Gastrocnemius medialis (tissue), 4 donors: Measurements from ENCODE around the gene CCDC187. TPM values are rescaled to one million over a fixed set of nuclear protein-coding genes. Genes with fewer than 3 reads are reported as not detected.

Experiments
- ATAC-seq, 2 donors: fragments of 150-250 bp; one replicate each; pipeline ENCODE4 v1.9.1; 2016
- DNase-seq, 2 donors: peaks; one replicate each; pipeline ENCODE4 v3.0.0-alpha.2; 2019
- H3K27ac ChIP-seq, 4 donors: fragments of 200-600 bp; sonication (generic); 1 replicate in 1 of 4; 2 replicates in 3 of 4; pipeline ENCODE4 v1.5.1; 2016 to 2018; ENCODE audit warnings: mild to moderate bottlenecking in 2 of 4, moderate library complexity in 1 of 4
- H3K27me3 ChIP-seq, 3 donors: fragments of 200-600 bp; sonication (generic) in 2 of 3; 1 replicate in 1 of 3; 2 replicates in 2 of 3; pipeline versions ENCODE4 v1.5.1 to v1.6.0; 2016 to 2019; ENCODE audit warnings: mild to moderate bottlenecking in 1 of 3, moderate library complexity in 1 of 3
- H3K36me3 ChIP-seq, 2 donors: fragments of 200-600 bp; sonication (generic) in 1 of 2; one replicate each; pipeline ENCODE4 v1.5.1; 2017 to 2018
- H3K4me1 ChIP-seq, 2 donors: fragments of 200-600 bp; sonication (generic) in 1 of 2; one replicate each; pipeline ENCODE4 v1.5.1; 2016 to 2017; ENCODE audit warnings: mild to moderate bottlenecking in 2 of 2
- H3K4me3 ChIP-seq, 4 donors: fragments of 200-600 bp; sonication (generic) in 3 of 4; 1 replicate in 1 of 4; 2 replicates in 3 of 4; pipeline ENCODE4 v1.5.1; 2016 to 2019; ENCODE audit warnings: mild to moderate bottlenecking in 2 of 4
- H3K9me3 ChIP-seq, 3 donors: fragments of 200-600 bp; sonication (generic) in 2 of 3; 1 replicate in 1 of 3; 2 replicates in 2 of 3; pipeline ENCODE4 v1.5.1; 2016 to 2019
- CTCF ChIP-seq, 5 experiments: fragments of 450-650 bp in 3 of 5; fragments of 200-600 bp in 2 of 5; sonication (generic) in 2 of 5; IDR thresholded peaks in 4 of 5; conservative IDR thresholded peaks in 1 of 5; 1 replicate in 4 of 5; 2 replicates in 1 of 5; pipeline ENCODE4 v1.5.1; 2016 to 2019; ENCODE audit warnings: antibody characterized with exemption in 5 of 5, mild to moderate bottlenecking in 3 of 5, moderate library complexity in 3 of 5
- POLR2A ChIP-seq, 2 donors: fragments of 450-650 bp; IDR thresholded peaks; one replicate each; pipeline ENCODE4 v1.6.1; 2017; ENCODE audit warnings: antibody characterized with exemption in 2 of 2, mild to moderate bottlenecking in 2 of 2, moderate library complexity in 2 of 2
- in situ Hi-C, 4 donors: fragments of 200-750 bp; cut with MboI; loops; one replicate each; pipeline versions ENCODE4 v1.15.0 to v1.8.0; 2017; ENCODE audit warnings: low sequenced_read_pairs in 4 of 4
- intact Hi-C: fragments of 100-400 bp; cut with DNase I; formaldehyde crosslinking; loops from one replicate; pipeline ENCODE4 v1.15.1; 2023; ENCODE audit warnings: low total_unique reads
- total RNA-seq, 4 donors: library from RNA; depleted of rRNA; stranded (reverse); fragments of >200 nt; gene quantifications; one replicate each; pipeline versions ENCODE4 v1.1.0 to v1.2.3, GENCODE V29; 2016

Gene CCDC187
- total RNA-seq, 4 donors from 2014 or later = not detected

GRCh38 chr9:136234597-136234996 is 69.3 kb downstream of the CCDC187 start:
- in situ Hi-C loops = no loop called here
- intact Hi-C loops = no loop called here
- TF ChIP-seq POLR2A (IDR thresholded peaks at IDR 0.05) (no peak), CTCF (IDR thresholded peaks at IDR 0.05 in 4 of 5, conservative IDR thresholded peaks at IDR 0.05 in 1 of 5) (no peak)
- H3K36me3 ChIP-seq = peaks cover 0 to 6% of the 10 kb centered on the region in 2 donors
- no peaks in the 10 kb centered on the region for H3K9me3 ChIP-seq
- ATAC-seq = no peak
- H3K27me3 ChIP-seq = no peaks in the 10 kb centered on the region
- H3K4me3 ChIP-seq = no peak overlapping the region
- DNase-seq = no peak
- peaks cover 0 to under 1% of the 10 kb centered on the region in 2 donors for H3K4me1 ChIP-seq
- H3K27ac ChIP-seq = no peak overlapping the region

GRCh38 chr9:136233868-136234267 is 70.0 kb downstream of the CCDC187 start:
- in situ Hi-C loops (no loop called here), intact Hi-C loops (no loop called here)
- no peak for ATAC-seq
- TF ChIP-seq POLR2A (IDR thresholded peaks at IDR 0.05) = no peak
- no peak for TF ChIP-seq CTCF (IDR thresholded peaks at IDR 0.05 in 4 of 5, conservative IDR thresholded peaks at IDR 0.05 in 1 of 5)
- no peak overlapping the region for H3K4me3 ChIP-seq
- no peak overlapping the region for H3K27ac ChIP-seq
- H3K4me1 ChIP-seq = no peaks in the 10 kb centered on the region
- no peak for DNase-seq
- H3K36me3 ChIP-seq = peaks cover 0 to 6% of the 10 kb centered on the region in 2 donors
- H3K27me3 ChIP-seq = no peaks in the 10 kb centered on the region
- no peaks in the 10 kb centered on the region for H3K9me3 ChIP-seq

- ATAC-seq (no peak), DNase-seq (no peak)
- intact Hi-C loops = no loop called here
- in situ Hi-C loops = no loop called here
- Histone ChIP-seq H3K4me1 (no peaks in the 10 kb centered on the region), H3K36me3 (peaks cover 0 to 6% of the 10 kb centered on the region in 2 donors), H3K4me3 (no peak overlapping the region), H3K27me3 (no peaks in the 10 kb centered on the region), H3K9me3 (no peaks in the 10 kb centered on the region), H3K27ac (no peak overlapping the region)
- TF ChIP-seq CTCF (IDR thresholded peaks at IDR 0.05 in 4 of 5, conservative IDR thresholded peaks at IDR 0.05 in 1 of 5) (no peak), POLR2A (IDR thresholded peaks at IDR 0.05) (no peak)
Measured at GRCh38 chr9:136233411-136233810, 70.5 kb downstream of the CCDC187 start.

GRCh38 chr9:136232969-136233368 is 70.9 kb downstream of the CCDC187 start:
- Histone ChIP-seq H3K4me3 (no peak overlapping the region), H3K36me3 (peaks cover 0 to 6% of the 10 kb centered on the region in 2 donors), H3K9me3 (no peaks in the 10 kb centered on the region), H3K4me1 (no peaks in the 10 kb centered on the region), H3K27me3 (no peaks in the 10 kb centered on the region), H3K27ac (no peak overlapping the region)
- ATAC-seq (no peak), DNase-seq (no peak)
- in situ Hi-C loops (no loop called here), intact Hi-C loops (no loop called here)
- no peak for TF ChIP-seq POLR2A (IDR thresholded peaks at IDR 0.05)
- TF ChIP-seq CTCF (IDR thresholded peaks at IDR 0.05 in 4 of 5, conservative IDR thresholded peaks at IDR 0.05 in 1 of 5) = no peak
